ENCODE measurements around the gene STK16. TPM values are rescaled to one million over a fixed set of nuclear protein-coding genes. Genes with fewer than 3 reads are reported as not detected.

The STK16 gene
- total RNA-seq, 1 donor from 2014 or later, result 19.9 TPM

DNA sequence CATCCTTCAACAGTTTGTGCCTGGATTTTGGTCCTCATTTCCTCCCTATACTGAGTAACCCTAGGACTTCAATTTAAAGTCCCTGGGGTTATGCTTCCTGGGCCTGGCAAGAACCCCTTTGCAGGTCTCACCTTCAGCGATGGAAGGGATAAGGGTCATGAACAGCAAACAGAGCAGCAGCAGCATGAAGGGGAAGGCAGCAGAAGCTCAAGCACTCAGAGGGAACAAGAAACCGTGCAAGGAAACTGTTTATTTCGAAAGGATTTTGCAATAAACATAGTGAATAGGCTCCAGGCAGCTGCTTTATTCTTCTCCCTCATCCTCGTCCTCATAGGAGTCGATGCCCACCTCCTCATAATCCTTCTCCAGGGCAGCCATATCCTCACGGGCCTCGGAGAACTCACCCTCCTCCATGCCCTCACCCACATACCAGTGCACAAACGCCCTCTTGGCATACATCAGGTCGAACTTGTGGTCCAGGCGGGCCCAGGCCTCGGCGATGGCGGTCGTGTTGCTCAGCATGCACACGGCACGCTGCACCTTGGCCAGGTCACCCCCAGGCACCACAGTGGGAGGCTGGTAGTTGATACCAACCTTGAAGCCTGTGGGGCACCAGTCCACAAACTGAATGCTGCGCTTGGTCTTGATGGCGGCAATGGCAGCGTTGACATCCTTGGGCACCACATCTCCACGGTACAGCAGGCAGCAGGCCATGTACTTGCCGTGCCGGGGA is 4.9 kb downstream of the STK16 start:
- Histone ChIP-seq H2AFZ (replicated peaks) (no peak overlapping the region), H3K27ac (no peak overlapping the region), H3K9me3 (ENCODE audit: low read depth) (no peaks in the 10 kb centered on the region), H3F3A (ENCODE audit: low read depth) (peaks cover 3% of the 10 kb centered on the region), H3K27me3 (peaks cover 44% of the 10 kb centered on the region), H3K36me3 (no peaks in the 10 kb centered on the region), H4K20me1 (ENCODE audit: low read depth) (peaks cover 12% of the 10 kb centered on the region), H3K79me2 (ENCODE audit: low read depth) (peaks cover 11% of the 10 kb centered on the region), H3K4me2 (no peak overlapping the region), H3K9ac (no peak overlapping the region), H3K4me1 (peaks cover 7% of the 10 kb centered on the region), H3K4me3 (no peak overlapping the region)
- Mint-ChIP-seq H3K27me3 (ENCODE audit: insufficient read depth, low read depth) (peaks cover 43% of the 10 kb centered on the region), H3K4me3 (no peak overlapping the region), H3K36me3 (peaks cover 2% of the 10 kb centered on the region), H3K9me3 (no peaks in the 10 kb centered on the region), H3K4me1 (peaks cover 20% of the 10 kb centered on the region), H3K27ac (no peak overlapping the region)
- DNase-seq (ENCODE audit: low spot score), result no peak
- TF ChIP-seq EZH2phosphoT487 (IDR thresholded peaks at IDR 0.05), result no peak
- TF ChIP-seq, protein P1, sequence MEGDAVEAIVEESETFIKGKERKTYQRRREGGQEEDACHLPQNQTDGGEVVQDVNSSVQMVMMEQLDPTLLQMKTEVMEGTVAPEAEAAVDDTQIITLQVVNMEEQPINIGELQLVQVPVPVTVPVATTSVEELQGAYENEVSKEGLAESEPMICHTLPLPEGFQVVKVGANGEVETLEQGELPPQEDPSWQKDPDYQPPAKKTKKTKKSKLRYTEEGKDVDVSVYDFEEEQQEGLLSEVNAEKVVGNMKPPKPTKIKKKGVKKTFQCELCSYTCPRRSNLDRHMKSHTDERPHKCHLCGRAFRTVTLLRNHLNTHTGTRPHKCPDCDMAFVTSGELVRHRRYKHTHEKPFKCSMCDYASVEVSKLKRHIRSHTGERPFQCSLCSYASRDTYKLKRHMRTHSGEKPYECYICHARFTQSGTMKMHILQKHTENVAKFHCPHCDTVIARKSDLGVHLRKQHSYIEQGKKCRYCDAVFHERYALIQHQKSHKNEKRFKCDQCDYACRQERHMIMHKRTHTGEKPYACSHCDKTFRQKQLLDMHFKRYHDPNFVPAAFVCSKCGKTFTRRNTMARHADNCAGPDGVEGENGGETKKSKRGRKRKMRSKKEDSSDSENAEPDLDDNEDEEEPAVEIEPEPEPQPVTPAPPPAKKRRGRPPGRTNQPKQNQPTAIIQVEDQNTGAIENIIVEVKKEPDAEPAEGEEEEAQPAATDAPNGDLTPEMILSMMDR (IDR thresholded peaks at IDR 0.05), result no peak
- TF ChIP-seq EZH2 (IDR thresholded peaks at IDR 0.05), result no peak

GRCh38 chr2:219251656-219252055 is 6.4 kb downstream of the STK16 start:
- Mint-ChIP-seq H3K4me3 (no peak overlapping the region), H3K9me3 (no peaks in the 10 kb centered on the region)
- no peak overlapping the region for H3K27ac ChIP-seq

DNA sequence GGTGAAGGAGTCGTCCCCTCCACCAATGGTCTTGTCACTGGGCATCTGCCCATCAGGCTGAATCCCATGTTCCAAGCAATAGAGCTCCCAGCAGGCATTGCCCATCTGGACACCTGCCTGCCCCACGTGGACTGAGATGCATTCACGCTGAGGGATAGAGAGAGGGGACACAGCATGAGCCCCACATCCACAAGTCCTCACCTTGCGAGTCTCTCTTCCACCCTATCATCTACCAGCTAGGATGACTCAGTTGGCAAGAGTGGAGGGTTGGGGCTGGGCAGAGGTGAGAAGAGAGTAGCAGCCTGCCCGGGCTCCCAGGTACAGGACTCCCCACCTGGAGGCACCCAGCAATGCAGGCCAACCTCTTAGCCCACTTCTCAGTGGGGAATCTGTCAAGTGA is 6.8 kb downstream of the STK16 start:
- H3K4me1 ChIP-seq, result peaks cover 7% of the 10 kb centered on the region
- no peaks in the 10 kb centered on the region for H3K36me3 ChIP-seq
- Mint-ChIP-seq H3K9me3 (no peaks in the 10 kb centered on the region), H3K27ac (no peak overlapping the region), H3K4me1 (peaks cover 13% of the 10 kb centered on the region), H3K27me3 (ENCODE audit: insufficient read depth, low read depth) (peaks cover 56% of the 10 kb centered on the region), H3K4me3 (no peak overlapping the region), H3K36me3 (no peaks in the 10 kb centered on the region)
- no peak for DNase-seq (ENCODE audit: low spot score)
- peaks cover 12% of the 10 kb centered on the region for H4K20me1 ChIP-seq (ENCODE audit: low read depth)
- no peak overlapping the region for H2AFZ ChIP-seq (replicated peaks)
- TF ChIP-seq EZH2 (IDR thresholded peaks at IDR 0.05) (no peak), EZH2phosphoT487 (IDR thresholded peaks at IDR 0.05) (no peak)
- TF ChIP-seq, protein P1 (IDR thresholded peaks at IDR 0.05), result no peak
- no peak overlapping the region for H3K27ac ChIP-seq
- H3K9me3 ChIP-seq (ENCODE audit: low read depth), result no peaks in the 10 kb centered on the region
- no peak overlapping the region for H3K9ac ChIP-seq
- no peaks in the 10 kb centered on the region for H3K79me2 ChIP-seq (ENCODE audit: low read depth)
- no peak overlapping the region for H3K4me3 ChIP-seq
- no peak overlapping the region for H3K4me2 ChIP-seq
- H3K27me3 ChIP-seq, result peaks cover 62% of the 10 kb centered on the region
- H3F3A ChIP-seq (ENCODE audit: low read depth), result peaks cover 3% of the 10 kb centered on the region

More at GRCh38 chr2:219251656-219252055, 6.4 kb downstream of the STK16 start:
- H3K4me1 Mint-ChIP-seq, result peaks cover 13% of the 10 kb centered on the region
- peaks cover 2% of the 10 kb centered on the region for H3K36me3 Mint-ChIP-seq
- H3K27ac Mint-ChIP-seq, result no peak overlapping the region
- Histone ChIP-seq H3K27me3 (peaks cover 58% of the 10 kb centered on the region), H3K4me2 (no peak overlapping the region), H3F3A (ENCODE audit: low read depth) (peaks cover 3% of the 10 kb centered on the region), H3K79me2 (ENCODE audit: low read depth) (no peaks in the 10 kb centered on the region), H3K4me3 (no peak overlapping the region), H4K20me1 (ENCODE audit: low read depth) (peaks cover 12% of the 10 kb centered on the region), H3K4me1 (peaks cover 7% of the 10 kb centered on the region), H3K9me3 (ENCODE audit: low read depth) (no peaks in the 10 kb centered on the region), H3K36me3 (no peaks in the 10 kb centered on the region), H2AFZ (replicated peaks) (no peak overlapping the region), H3K9ac (no peak overlapping the region)
- no peak for DNase-seq (ENCODE audit: low spot score)
- TF ChIP-seq EZH2phosphoT487 (IDR thresholded peaks at IDR 0.05), result no peak
- TF ChIP-seq, protein P1 (IDR thresholded peaks at IDR 0.05), result no peak
- TF ChIP-seq EZH2 (IDR thresholded peaks at IDR 0.05), result no peak
- peaks cover 55% of the 10 kb centered on the region for H3K27me3 Mint-ChIP-seq (ENCODE audit: insufficient read depth, low read depth)
